Stimulated activated CD8-positive, alpha-beta memory T cell treated with anti-CD3 and anti-CD28 coated beads, Interleukin-12 subunit alpha, Interleukin-12 subunit beta, amount 100 ng/mL, for 1 hour (primary cell): ENCODE results near the gene NAIF1.

Source experiments
- DNase-seq: peaks from one replicate; pipeline ENCODE4 v3.0.0-alpha.2; 2020; ENCODE audit warnings: low read depth

The NAIF1 gene

GRCh38 chr9:128102196-128102595 is 35.1 kb upstream of the NAIF1 start:
- DNase-seq = no peak

- DNase-seq = no peak
These were observed 34.6 kb upstream of the NAIF1 start for GRCh38 chr9:128101690-128102089.

- no peak for DNase-seq
These were observed 34.1 kb upstream of the NAIF1 start for GRCh38 chr9:128101231-128101661.

- no peak for DNase-seq
These were observed 33.5 kb upstream of the NAIF1 start for GRCh38 chr9:128100581-128100980.

GRCh38 chr9:128099932-128100491 is 32.9 kb upstream of the NAIF1 start:
- no peak for DNase-seq

- no peak for DNase-seq
These were observed 32.3 kb upstream of the NAIF1 start for GRCh38 chr9:128099231-128099931.

- peak; percentile 18 for DNase-seq
These were observed 31.4 kb upstream of the NAIF1 start for GRCh38 chr9:128098297-128099230.

- no peak for DNase-seq
These were observed 30.6 kb upstream of the NAIF1 start for GRCh38 chr9:128097543-128098296.

GRCh38 chr9:128096616-128097536 is 29.8 kb upstream of the NAIF1 start:
- DNase-seq = no peak

GRCh38 chr9:128094950-128095544 is 27.9 kb upstream of the NAIF1 start:
- no peak for DNase-seq

- peak; percentile 41 for DNase-seq
These were observed 27.2 kb upstream of the NAIF1 start for GRCh38 chr9:128094166-128094949.

GRCh38 chr9:128093011-128093410 is 25.9 kb upstream of the NAIF1 start:
- DNase-seq = no peak

GRCh38 chr9:128092199-128092977 is 25.3 kb upstream of the NAIF1 start:
- no peak for DNase-seq

- DNase-seq = no peak
These were observed 24.5 kb upstream of the NAIF1 start for GRCh38 chr9:128091571-128091970.

- no peak for DNase-seq
These were observed 24.0 kb upstream of the NAIF1 start for GRCh38 chr9:128091144-128091543.

GRCh38 chr9:128089299-128089698 is 22.2 kb upstream of the NAIF1 start:
- DNase-seq = no peak

- DNase-seq = no peak
These were observed 21.3 kb upstream of the NAIF1 start for GRCh38 chr9:128088253-128088945.

GRCh38 chr9:128087262-128087661 is 20.1 kb upstream of the NAIF1 start:
- no peak for DNase-seq
